SK-N-MC (cell line): ENCODE measurements around the gene OTX2.

ENCODE experiments used
- EZH2 ChIP-seq: fragments of 200-600 bp; sonication (generic); IDR thresholded peaks from one replicate; pipeline ENCODE4 v1.6.1; 2017; ENCODE audit warnings: antibody characterized with exemption
- POLR2AphosphoS5 ChIP-seq: IDR thresholded peaks from 2 replicates; pipeline ENCODE4 v1.6.1; 2012; ENCODE audit warnings: mild to moderate bottlenecking, low read depth, low read length, borderline replicate concordance

DNA sequence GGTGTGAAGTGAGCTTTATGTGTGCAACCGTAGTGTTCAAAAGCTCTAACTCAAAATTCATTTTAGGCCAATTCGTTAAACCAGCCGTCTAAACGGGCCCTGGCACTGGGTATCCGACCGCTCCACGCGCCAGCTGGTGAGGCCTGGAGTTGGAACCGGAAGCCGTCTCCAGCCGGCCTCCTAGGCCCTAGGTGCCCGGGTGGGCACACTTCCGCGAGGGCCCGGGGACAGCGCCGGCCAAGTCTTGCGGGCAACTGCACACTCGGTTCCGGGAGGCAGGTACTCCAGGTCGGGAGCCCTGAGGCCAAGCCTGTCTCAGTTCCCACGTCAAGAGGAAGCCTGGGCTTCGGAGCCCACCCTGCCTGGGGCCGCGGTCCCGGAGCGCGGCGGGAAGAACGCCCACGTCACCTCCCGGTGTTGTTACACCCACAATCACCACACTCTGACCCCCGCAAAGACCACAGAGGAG, 16.2 kb downstream of the OTX2 start:
- no peak for TF ChIP-seq POLR2AphosphoS5
- TF ChIP-seq EZH2, result no peak
